D341Med (cell line): Measurements from ENCODE around the gene AQR.
"Not testable (repeated sequence)": the region's sequence is repeated elsewhere in the genome, so short reads cannot be mapped to it uniquely, and the experiment has no call there.

Experiments
- DNase-seq: peaks from one replicate; pipeline ENCODE4 v3.0.0; 2012; ENCODE audit warnings: low spot score

AQR gene

DNA sequence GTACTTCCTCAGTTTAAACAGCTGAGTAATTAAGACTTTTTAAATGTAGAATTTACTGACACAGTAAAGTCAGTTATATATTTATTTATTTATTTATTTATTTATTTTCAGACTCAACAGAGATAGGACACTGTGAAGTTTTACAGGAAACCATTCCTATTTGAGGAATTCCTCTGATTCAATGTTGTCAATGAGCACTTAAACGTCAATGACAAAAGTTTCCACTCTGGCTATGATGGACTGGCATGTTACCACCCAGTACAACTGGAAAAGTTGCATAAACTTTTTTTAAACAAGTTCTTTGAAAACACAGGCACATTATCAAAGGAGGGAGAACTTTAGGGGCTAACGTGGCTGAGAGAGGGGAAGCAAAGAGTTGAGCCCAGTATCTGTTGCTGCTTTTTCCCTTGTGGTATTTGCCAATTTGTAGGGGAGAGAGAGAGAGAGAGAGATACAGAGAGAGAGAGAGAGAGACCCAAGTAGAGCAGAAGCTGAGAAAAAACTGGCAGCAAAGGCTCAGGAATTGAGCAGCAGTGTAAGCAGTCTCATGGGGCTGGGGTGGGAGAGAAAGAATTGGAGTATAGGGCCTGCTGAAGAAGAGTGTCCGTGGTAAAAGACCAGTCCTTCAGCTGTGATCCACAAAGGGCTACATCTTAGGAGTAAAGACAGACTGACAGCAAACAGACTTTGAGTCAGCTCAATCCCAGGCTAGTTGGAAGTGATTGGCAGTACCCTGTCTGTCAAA is 155.9 kb downstream of the AQR start:
- DNase-seq: no peak

- not testable (repeated sequence) for DNase-seq
Observed at GRCh38 chr15:34812868-34813365, 156.6 kb downstream of the AQR start.

- DNase-seq: no peak
Observed at GRCh38 chr15:34812369-34812768, 157.2 kb downstream of the AQR start.

DNA sequence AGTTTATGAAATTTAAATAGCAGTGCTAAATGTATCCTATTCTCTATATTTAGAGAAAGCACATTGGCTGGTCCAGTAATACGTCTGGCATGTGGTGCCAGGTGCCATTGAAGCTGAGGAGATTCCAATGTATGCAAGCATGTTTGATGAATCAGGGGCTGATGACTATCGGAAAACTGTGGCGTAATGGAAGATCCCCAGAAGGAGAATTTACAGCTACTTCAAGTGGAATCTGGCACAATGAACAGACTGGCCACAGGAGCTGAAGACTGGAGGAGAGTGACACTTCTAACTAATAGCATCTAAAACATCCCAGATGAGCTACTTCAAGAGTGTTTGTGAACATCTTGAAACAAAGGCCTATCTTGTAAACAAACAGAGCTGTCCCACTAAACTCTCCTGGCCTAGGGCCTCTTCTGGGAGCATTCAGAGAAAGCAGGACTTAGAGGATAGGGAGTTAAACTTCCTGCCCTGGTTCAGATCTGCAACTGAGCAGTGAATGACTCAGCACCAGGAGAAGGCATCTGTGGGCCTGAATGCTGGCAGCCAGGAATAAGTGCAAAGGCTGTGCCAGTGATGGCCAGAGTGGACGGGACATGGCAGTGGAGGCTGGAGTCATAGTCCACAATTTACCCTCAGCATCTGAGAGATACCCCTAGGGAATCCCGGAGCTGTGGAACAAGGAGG is 159.0 kb downstream of the AQR start:
- no peak for DNase-seq

DNA sequence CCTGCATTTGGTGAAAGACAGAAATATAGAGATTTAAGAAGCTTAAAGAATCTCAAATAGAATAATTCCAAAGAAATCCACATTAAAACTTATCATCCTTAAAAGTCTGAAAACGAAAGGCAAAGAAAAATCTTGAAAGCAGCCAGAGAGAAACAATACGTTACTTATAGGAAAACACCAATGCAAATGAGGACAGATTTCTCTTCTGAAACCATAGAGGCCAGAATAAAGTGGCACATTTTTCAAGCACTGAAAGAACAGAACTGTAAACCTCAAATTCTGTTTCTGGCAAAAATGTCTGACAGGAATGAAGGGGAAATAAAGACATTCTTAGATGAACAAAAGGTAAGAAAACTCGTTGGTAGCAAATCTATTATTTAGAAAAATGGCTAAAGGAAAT is 160.4 kb downstream of the AQR start:
- DNase-seq: no peak

- DNase-seq: no peak
Observed at GRCh38 chr15:34808016-34808415, 161.5 kb downstream of the AQR start.

DNA sequence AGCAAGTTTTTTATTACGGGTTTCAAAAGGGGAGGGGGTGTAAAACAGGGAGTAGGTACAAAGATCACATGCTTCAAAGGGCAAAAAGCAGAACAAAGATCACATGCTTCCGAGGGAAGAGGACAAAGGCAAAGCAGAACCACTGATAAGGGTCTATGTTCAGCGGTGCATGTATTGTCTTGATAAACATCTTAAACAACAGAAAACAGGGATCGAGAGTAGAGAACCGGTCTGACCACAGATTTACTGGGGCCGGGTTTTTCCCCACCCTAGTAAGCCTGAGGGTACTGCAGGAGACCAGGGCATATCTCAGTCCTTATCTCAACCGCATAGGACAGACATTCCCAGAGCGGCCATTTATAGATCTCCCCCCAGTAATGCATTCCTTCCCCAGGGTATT is 162.3 kb downstream of the AQR start:
- DNase-seq: not testable (repeated sequence)

GRCh38 chr15:34804776-34805175 is 164.8 kb downstream of the AQR start:
- no peak for DNase-seq

DNA sequence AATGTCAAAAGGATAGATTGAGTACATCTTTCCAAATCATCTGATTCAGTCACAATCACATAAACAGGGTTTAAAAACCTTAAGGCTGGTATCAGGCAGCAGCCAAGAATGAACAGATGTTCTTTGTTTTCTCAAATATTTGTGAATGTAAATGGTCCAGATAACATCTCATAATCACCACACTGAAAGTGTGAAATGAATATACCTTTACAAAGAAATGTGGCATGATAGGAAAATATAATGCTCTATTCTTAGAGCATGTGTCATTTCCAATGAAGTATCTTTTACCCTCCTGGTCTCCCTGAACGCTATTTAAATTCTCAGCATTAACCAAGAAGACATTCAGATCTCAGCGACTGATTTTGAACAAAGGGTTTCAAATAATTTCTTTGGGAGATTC is 165.4 kb downstream of the AQR start:
- DNase-seq: no peak

DNA sequence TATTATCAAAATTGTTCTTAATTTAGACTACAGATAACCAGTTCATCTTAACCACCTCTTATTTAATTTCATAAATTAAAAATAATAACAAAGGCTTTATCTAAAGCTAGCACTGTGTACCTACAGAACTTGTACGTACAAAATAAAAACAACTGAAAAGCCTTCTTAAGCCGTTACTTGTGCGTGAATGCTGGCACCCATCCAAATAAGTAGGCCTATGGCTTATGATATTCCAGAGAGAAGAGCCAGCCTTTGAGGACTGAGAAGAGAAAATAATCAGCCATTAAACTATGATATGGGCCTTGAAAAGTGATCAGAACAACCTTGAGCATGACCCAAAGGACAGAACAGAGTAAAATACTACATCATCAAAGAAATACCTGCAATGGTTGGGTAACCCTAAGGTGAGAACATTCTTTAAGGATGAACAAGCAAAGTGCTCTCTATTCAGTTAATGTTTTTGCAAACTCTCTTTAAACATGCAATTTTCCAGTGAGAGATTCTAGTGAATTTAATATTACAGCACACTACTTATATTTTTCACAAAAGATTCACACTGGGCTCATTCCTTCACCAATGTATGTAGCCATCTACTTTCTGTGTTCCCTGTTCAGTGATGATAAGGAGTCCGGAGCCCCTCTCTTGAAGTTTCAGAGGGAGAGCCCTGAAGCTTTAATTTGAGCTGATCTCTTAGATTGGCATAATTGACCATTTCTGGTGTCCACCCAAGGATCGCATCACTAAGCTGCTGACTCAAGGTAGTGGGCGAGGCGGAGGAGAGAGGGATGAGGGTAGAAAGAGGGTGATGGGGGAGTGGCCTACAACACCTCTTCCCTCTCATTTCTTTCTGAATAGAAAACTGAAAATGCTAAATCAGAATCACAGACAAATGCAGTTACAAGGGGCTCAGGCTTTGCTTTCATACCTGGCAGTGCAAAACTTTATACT is 166.5 kb downstream of the AQR start:
- DNase-seq: no peak

DNA sequence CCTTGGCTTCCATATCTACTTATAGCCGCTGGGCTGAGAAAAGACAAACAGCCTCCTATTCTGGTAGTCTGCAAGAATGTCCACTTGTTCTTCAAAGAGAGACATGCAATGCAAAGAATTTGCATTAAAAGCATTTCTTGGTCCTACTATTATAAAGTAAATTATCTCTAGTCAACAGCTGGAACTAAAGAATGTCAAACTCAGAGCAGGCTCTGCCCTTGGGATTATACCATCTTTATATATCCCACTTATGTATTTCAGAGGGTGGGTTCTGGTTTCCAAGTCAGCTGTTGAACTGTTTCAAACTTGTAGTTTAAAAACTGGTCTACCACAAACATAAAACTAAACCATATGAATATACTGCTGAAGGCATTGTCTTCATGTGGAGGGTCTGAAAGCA is 167.2 kb downstream of the AQR start:
- DNase-seq: no peak
